ENCODE data around the gene PDCL3.

Gene PDCL3

DNA sequence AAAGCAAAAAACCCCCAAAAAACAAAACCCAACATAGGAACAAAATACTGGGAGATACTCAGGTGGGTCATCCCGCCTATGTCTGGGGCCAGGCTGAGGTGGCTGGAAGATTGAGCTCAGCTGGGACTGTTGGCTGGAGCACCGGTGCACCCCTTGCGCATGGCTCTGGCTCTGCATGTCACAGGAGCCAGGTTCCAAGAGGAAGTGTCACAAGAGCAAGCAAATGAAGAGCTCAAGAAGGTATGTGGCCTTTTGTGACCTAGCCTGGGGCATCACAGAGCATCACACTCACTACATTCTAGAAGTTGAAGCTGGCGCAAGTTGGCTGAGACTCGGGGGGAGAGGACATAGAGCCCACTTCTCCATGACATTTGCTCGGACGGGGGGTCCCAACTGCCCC, 40.6 kb downstream of the PDCL3 start:
- Histone ChIP-seq H4K20me1 (ENCODE audit: insufficient read depth, low read length) (no peaks in the 10 kb centered on the region), H3K9me3 (replicated peaks; ENCODE audit: insufficient read depth, low read length) (no peaks in the 10 kb centered on the region), H3K79me2 (ENCODE audit: low read length) (no peaks in the 10 kb centered on the region), H3K27ac (ENCODE audit: low read length) (no peak overlapping the region), H3K4me2 (ENCODE audit: low read depth, low read length) (no peak overlapping the region), H2AFZ (ENCODE audit: low read length) (no peak overlapping the region), H3F3A (ENCODE audit: insufficient read depth, low read length) (no peaks in the 10 kb centered on the region), H3K4me3 (ENCODE audit: low read length) (no peak overlapping the region), H3K9me2 (replicated peaks; ENCODE audit: insufficient read depth, low read length) (no peaks in the 10 kb centered on the region), H3K4me1 (ENCODE audit: low read length) (no peaks in the 10 kb centered on the region), H3K9ac (ENCODE audit: low read length) (no peak overlapping the region), H3K36me3 (replicated peaks; ENCODE audit: insufficient read depth, low read length) (no peaks in the 10 kb centered on the region), H3K27me3 (replicated peaks; ENCODE audit: insufficient read depth, low read length) (no peaks in the 10 kb centered on the region)
- no peak for DNase-seq
- TF ChIP-seq EZH2 (optimal IDR thresholded peaks at IDR 0.05; ENCODE audit: low read depth, low read length) = no peak
- TF ChIP-seq, protein P1, sequence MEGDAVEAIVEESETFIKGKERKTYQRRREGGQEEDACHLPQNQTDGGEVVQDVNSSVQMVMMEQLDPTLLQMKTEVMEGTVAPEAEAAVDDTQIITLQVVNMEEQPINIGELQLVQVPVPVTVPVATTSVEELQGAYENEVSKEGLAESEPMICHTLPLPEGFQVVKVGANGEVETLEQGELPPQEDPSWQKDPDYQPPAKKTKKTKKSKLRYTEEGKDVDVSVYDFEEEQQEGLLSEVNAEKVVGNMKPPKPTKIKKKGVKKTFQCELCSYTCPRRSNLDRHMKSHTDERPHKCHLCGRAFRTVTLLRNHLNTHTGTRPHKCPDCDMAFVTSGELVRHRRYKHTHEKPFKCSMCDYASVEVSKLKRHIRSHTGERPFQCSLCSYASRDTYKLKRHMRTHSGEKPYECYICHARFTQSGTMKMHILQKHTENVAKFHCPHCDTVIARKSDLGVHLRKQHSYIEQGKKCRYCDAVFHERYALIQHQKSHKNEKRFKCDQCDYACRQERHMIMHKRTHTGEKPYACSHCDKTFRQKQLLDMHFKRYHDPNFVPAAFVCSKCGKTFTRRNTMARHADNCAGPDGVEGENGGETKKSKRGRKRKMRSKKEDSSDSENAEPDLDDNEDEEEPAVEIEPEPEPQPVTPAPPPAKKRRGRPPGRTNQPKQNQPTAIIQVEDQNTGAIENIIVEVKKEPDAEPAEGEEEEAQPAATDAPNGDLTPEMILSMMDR (IDR thresholded peaks at IDR 0.05; ENCODE audit: low read length) = no peak
- no peak for TF ChIP-seq EZH2phosphoT487 (IDR thresholded peaks at IDR 0.05; ENCODE audit: low read length)

DNA sequence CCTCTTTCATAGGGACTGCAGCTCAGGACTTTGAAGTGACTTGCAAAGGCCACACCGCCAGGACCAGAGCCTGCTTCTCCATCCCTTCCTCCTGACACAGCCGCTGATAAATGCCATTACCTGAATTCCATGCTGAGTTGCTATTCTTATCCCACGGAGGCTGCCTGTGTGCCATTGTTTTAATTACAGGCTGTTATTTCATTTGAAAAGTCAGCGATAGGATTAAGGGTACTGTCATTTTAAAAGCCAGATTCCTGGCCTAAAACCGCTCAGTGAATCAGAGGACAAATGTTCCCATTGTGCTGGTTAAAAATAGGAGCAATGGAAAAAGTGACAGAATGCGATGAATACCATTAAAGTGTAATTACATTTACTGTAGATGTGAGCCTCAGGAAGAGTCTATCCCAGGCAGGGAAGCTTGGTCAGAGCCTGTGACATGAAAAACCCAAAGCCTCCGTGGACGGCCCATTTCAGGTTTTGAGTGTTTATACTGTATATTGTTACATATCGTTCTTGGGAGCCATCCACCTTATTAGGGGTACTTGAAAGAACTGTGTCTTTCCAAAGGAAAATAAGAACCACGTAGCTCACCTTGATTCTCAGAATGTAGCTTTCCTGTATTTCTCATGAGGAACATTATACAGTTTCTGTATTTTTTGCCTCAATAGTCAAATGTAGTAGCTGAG, 41.3 kb downstream of the PDCL3 start:
- DNase-seq = no peak
- Histone ChIP-seq H3F3A (ENCODE audit: insufficient read depth, low read length) (no peaks in the 10 kb centered on the region), H4K20me1 (ENCODE audit: insufficient read depth, low read length) (no peaks in the 10 kb centered on the region), H3K9me3 (replicated peaks; ENCODE audit: insufficient read depth, low read length) (no peaks in the 10 kb centered on the region), H3K4me2 (ENCODE audit: low read depth, low read length) (no peak overlapping the region), H3K36me3 (replicated peaks; ENCODE audit: insufficient read depth, low read length) (no peaks in the 10 kb centered on the region), H3K9me2 (replicated peaks; ENCODE audit: insufficient read depth, low read length) (no peaks in the 10 kb centered on the region), H3K9ac (ENCODE audit: low read length) (no peak overlapping the region), H3K79me2 (ENCODE audit: low read length) (no peaks in the 10 kb centered on the region), H3K27me3 (replicated peaks; ENCODE audit: insufficient read depth, low read length) (no peaks in the 10 kb centered on the region), H3K4me1 (ENCODE audit: low read length) (no peaks in the 10 kb centered on the region), H2AFZ (ENCODE audit: low read length) (no peak overlapping the region), H3K4me3 (ENCODE audit: low read length) (no peak overlapping the region), H3K27ac (ENCODE audit: low read length) (no peak overlapping the region)
- TF ChIP-seq EZH2phosphoT487 (IDR thresholded peaks at IDR 0.05; ENCODE audit: low read length) = no peak
- TF ChIP-seq EZH2 (optimal IDR thresholded peaks at IDR 0.05; ENCODE audit: low read depth, low read length) = no peak
- TF ChIP-seq, protein P1 (IDR thresholded peaks at IDR 0.05; ENCODE audit: low read length) = no peak

- H3K27me3 ChIP-seq (replicated peaks; ENCODE audit: insufficient read depth, low read length) = no peaks in the 10 kb centered on the region
- H3K4me2 ChIP-seq (ENCODE audit: low read depth, low read length) = no peak overlapping the region
- H3K9ac ChIP-seq (ENCODE audit: low read length) = no peak overlapping the region
Observed at GRCh38 chr2:100606332-100606725, 43.5 kb downstream of the PDCL3 start.

More at GRCh38 chr2:100606332-100606725, 43.5 kb downstream of the PDCL3 start:
- TF ChIP-seq EZH2phosphoT487 (IDR thresholded peaks at IDR 0.05; ENCODE audit: low read length) = no peak
- no peak for TF ChIP-seq EZH2 (optimal IDR thresholded peaks at IDR 0.05; ENCODE audit: low read depth, low read length)
- TF ChIP-seq, protein P1 (IDR thresholded peaks at IDR 0.05; ENCODE audit: low read length) = no peak
- Histone ChIP-seq H3K9me3 (replicated peaks; ENCODE audit: insufficient read depth, low read length) (no peaks in the 10 kb centered on the region), H2AFZ (ENCODE audit: low read length) (no peak overlapping the region), H3K36me3 (replicated peaks; ENCODE audit: insufficient read depth, low read length) (no peaks in the 10 kb centered on the region), H3K27ac (ENCODE audit: low read length) (no peak overlapping the region), H3K9me2 (replicated peaks; ENCODE audit: insufficient read depth, low read length) (no peaks in the 10 kb centered on the region), H3K4me3 (ENCODE audit: low read length) (no peak overlapping the region), H3K79me2 (ENCODE audit: low read length) (no peaks in the 10 kb centered on the region), H3K4me1 (ENCODE audit: low read length) (no peaks in the 10 kb centered on the region), H4K20me1 (ENCODE audit: insufficient read depth, low read length) (no peaks in the 10 kb centered on the region), H3F3A (ENCODE audit: insufficient read depth, low read length) (no peaks in the 10 kb centered on the region)
- DNase-seq = no peak

Measured in MM.1S (cell line).